HG03025 (cell line): ENCODE results near the gene CDC34.

Experiments
- ATAC-seq: cut with Tn5 transposase; IDR thresholded peaks from one replicate; pipeline ENCODE4 v1.9.1; 2021; ENCODE audit warnings: mild to moderate bottlenecking, moderate library complexity; ENCODE audit not compliant: unreplicated experiment, low FRiP score

The CDC34 gene

GRCh38 chr19:571566-571974 is 40.0 kb downstream of the CDC34 start:
- no peak for ATAC-seq

- peak; percentile 76 for ATAC-seq
Observed at GRCh38 chr19:572140-572742, 40.7 kb downstream of the CDC34 start, which contains the start of gene BSG. BSG (plus strand) TSS chr19:572596; CDS start chr19:572635, 39 bp downstream.

- ATAC-seq = peak; percentile 9
Observed at GRCh38 chr19:572743-573518, 41.4 kb downstream of the CDC34 start.

- ATAC-seq = no peak
Observed at GRCh38 chr19:573519-573825, 41.9 kb downstream of the CDC34 start.

- ATAC-seq = no peak
Observed at GRCh38 chr19:574658-575526, 43.3 kb downstream of the CDC34 start.

GRCh38 chr19:575527-576506 is 44.3 kb downstream of the CDC34 start:
- no peak for ATAC-seq

GRCh38 chr19:576768-577438 is 45.3 kb downstream of the CDC34 start:
- ATAC-seq = no peak

- ATAC-seq = no peak
Observed at GRCh38 chr19:577439-578392, 46.2 kb downstream of the CDC34 start.

GRCh38 chr19:579111-579841 is 47.7 kb downstream of the CDC34 start:
- ATAC-seq = no peak

GRCh38 chr19:579842-580155 is 48.2 kb downstream of the CDC34 start:
- ATAC-seq = no peak

- ATAC-seq = no peak
Observed at GRCh38 chr19:580274-580835, 48.8 kb downstream of the CDC34 start.

- no peak for ATAC-seq
Observed at GRCh38 chr19:581399-582111, 50.0 kb downstream of the CDC34 start.

- no peak for ATAC-seq
Observed at GRCh38 chr19:582497-583197, 51.1 kb downstream of the CDC34 start.

GRCh38 chr19:583198-583967 is 51.8 kb downstream of the CDC34 start:
- ATAC-seq = no peak

GRCh38 chr19:583968-584239 is 52.3 kb downstream of the CDC34 start:
- no peak for ATAC-seq
